ENCODE data around the gene TBX15.

GRCh38 chr1:118974661-118975060 is 13.5 kb downstream of the TBX15 start:
- TF ChIP-seq, protein P1, sequence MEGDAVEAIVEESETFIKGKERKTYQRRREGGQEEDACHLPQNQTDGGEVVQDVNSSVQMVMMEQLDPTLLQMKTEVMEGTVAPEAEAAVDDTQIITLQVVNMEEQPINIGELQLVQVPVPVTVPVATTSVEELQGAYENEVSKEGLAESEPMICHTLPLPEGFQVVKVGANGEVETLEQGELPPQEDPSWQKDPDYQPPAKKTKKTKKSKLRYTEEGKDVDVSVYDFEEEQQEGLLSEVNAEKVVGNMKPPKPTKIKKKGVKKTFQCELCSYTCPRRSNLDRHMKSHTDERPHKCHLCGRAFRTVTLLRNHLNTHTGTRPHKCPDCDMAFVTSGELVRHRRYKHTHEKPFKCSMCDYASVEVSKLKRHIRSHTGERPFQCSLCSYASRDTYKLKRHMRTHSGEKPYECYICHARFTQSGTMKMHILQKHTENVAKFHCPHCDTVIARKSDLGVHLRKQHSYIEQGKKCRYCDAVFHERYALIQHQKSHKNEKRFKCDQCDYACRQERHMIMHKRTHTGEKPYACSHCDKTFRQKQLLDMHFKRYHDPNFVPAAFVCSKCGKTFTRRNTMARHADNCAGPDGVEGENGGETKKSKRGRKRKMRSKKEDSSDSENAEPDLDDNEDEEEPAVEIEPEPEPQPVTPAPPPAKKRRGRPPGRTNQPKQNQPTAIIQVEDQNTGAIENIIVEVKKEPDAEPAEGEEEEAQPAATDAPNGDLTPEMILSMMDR (IDR thresholded peaks at IDR 0.05): no peak
- no peak for TF ChIP-seq POLR2A (IDR thresholded peaks at IDR 0.05)
